Choroid plexus epithelial cell (primary cell): ENCODE data around the gene SEPHS1.
"Not testable (repeated sequence)": the region's sequence is repeated elsewhere in the genome, so short reads cannot be mapped to it uniquely, and the experiment has no call there.

Experiments used
- DNase-seq: peaks from one replicate; pipeline ENCODE4 v3.0.0-alpha.2; 2010; ENCODE audit warnings: low read depth
- H3K4me3 ChIP-seq: 2 replicates; pipeline ENCODE4 v1.5.1; 2011; ENCODE audit warnings: low read depth, mild to moderate bottlenecking, control low read depth, low read length, moderate library complexity
- TF ChIP-seq, protein P1 (sequence below): conservative IDR thresholded peaks from 2 replicates; pipeline ENCODE4 v1.5.1; 2011; ENCODE audit warnings: low read depth, mild to moderate bottlenecking, control low read depth, inconsistent platforms, low read length, moderate library complexity

SEPHS1 gene

DNA sequence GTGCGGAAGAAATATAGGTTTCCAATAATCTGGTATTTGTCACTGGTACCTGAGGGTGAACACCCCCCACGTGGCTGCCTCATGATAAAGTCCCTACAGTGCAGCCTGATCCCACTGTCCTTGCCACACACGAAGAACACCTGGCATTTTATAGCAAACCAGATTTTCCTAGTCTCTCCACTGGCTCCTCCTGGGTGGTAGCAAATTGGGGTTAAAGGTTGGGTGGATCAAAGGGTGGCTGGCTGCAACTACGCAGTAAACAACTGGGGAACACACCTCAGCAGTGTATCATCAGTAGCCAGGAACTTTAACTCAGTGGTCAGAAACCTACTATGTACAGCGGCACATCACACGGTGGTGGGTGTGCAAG lies 10.3 kb downstream of the SEPHS1 start:
- no peak for DNase-seq
- TF ChIP-seq, protein P1, sequence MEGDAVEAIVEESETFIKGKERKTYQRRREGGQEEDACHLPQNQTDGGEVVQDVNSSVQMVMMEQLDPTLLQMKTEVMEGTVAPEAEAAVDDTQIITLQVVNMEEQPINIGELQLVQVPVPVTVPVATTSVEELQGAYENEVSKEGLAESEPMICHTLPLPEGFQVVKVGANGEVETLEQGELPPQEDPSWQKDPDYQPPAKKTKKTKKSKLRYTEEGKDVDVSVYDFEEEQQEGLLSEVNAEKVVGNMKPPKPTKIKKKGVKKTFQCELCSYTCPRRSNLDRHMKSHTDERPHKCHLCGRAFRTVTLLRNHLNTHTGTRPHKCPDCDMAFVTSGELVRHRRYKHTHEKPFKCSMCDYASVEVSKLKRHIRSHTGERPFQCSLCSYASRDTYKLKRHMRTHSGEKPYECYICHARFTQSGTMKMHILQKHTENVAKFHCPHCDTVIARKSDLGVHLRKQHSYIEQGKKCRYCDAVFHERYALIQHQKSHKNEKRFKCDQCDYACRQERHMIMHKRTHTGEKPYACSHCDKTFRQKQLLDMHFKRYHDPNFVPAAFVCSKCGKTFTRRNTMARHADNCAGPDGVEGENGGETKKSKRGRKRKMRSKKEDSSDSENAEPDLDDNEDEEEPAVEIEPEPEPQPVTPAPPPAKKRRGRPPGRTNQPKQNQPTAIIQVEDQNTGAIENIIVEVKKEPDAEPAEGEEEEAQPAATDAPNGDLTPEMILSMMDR: no peak
- H3K4me3 ChIP-seq: no peak overlapping the region

DNA sequence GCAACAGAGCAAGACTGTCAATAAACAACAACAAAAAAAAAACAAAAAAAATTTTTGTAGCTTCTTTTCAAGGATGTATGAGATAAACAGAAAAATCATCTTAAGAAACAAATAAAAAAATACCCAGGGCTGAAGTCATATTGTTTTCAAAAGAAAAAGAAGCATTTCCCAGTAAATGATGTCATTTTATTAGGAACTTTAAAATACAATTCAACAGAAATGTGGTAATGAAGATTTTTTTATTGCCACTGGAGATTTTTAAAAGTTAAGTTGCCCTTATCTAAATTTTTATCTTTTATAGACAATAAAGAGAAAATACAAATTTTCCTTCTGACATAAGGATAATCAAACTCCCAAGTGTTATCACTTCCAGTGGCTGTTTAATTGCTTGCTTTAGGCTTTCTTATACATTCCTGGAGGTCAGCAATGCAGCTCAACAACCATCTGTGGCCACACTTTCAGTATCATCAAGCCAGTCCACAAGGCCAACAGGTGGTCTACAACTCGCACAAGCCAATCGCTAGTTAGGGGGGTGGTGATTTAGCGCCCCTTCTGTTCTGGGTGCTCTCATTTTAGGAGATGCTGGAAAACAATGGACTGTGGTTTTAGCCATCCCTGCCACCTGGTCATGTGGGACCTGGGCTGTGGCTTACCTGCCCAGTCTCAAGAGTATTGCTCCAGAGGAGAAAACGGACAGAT lies 10.8 kb downstream of the SEPHS1 start:
- no peak overlapping the region for H3K4me3 ChIP-seq
- no peak for DNase-seq
- TF ChIP-seq, protein P1: no peak

DNA sequence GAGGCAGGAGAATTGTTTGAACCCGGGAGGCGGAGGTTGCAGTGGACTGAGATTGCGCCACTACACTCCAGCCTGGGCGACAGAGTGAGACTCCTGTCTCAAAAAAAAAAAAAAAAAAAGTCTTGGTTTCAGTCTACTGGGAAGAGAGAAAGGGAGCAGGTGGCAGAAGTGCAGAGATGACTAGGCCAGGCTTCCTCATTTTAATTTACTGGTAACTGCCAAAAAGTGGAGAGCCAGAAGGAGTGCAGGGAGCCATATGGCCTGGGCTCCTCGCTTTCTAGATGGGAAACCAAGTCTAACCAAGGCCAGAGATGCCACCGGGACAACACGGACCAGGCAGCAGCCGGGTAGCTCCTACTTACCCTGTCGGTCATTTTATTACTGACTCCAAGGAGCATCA lies 12.2 kb downstream of the SEPHS1 start:
- TF ChIP-seq, protein P1: no peak
- no peak overlapping the region for H3K4me3 ChIP-seq
- DNase-seq: no peak

DNA sequence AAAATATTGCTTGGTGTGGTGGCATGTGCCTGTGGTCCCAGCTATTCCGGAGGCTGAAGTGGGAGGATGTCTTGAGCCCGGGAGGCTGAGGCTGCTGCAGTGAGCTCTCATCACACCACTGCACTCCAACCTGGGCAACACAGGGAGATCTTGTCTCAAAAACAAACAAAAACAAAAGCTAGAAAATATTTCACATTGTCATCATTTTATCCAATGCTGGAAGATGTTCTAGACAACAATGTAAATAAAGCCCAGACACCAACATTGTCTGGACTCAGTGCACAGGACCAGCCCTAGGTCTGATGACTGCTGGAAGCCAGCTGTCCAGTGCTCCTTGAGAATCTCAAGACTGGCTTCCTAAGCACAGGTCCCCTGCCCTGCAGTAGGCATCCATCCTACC lies 13.5 kb downstream of the SEPHS1 start:
- DNase-seq: no peak

DNA sequence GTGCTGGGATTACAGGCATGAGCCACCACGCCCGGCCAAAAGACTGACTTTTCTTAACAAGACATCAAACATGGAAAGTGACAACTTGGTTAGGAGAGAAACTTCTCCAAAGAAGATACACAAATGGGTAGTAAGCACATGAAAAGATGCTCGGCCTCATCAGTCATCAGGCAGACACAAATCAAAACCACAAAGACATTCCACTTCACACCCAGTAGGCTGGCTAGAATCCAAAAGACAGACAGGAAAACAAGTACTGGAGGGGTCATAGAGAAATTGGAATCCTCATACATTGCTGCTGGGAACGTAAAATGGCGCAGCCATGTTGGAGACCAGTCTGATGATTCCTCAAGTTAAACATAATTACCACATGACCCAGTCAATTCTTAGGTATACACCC lies 16.4 kb downstream of the SEPHS1 start:
- DNase-seq: peak; percentile 51
- TF ChIP-seq, protein P1: no peak
- no peak overlapping the region for H3K4me3 ChIP-seq

More for the DNA sequence above, 13.5 kb downstream of the SEPHS1 start:
- TF ChIP-seq, protein P1: no peak
- H3K4me3 ChIP-seq: no peak overlapping the region

DNA sequence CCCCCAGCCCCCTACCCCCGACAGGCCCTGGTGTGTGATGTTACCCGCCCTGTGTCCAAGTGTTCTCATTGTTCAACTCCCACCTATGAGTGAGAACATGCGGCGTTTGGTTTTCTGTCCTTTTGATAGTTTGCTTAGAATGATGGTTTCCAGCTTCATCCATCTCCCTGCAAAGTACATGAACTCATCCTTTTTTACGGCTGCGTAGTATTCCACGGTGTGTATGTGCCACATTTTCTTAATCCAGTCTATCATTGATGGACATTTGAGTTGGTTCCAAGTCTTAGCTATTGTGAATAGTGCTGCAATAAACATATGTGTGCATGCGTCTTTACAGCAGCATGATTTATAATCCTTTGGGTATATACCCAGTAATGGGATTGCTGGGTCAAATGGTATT lies 17.1 kb downstream of the SEPHS1 start:
- H3K4me3 ChIP-seq, DNase-seq: not testable (repeated sequence)

DNA sequence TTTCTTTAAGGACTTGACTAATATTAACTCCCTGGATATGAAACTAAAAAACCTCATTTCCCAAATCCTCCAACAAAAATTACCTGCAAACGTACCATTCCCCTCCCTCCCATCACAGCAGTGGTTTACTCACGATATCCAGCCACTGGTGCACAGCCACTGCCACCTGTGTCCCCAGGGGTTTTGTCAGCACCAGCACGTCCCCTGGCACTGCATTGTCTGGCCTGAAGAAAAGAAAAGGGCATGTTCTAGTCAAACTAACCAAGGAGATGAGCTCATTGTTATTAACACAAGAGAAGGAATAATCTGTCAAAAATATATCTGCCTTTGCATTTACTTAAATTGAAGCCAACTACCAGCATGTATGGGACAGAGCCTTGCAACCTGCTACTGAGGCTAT lies 18.5 kb downstream of the SEPHS1 start:
- TF ChIP-seq, protein P1: no peak
- no peak for DNase-seq
- no peak overlapping the region for H3K4me3 ChIP-seq
